Fibroblast of the aortic adventitia (primary cell): ENCODE results near the gene WDR64. TPM values are rescaled to one million over a fixed set of nuclear protein-coding genes. Genes with fewer than 3 reads are reported as not detected.

Source experiments
- DNase-seq: peaks from one replicate; pipeline ENCODE4 v3.0.0-alpha.2; 2010; ENCODE audit warnings: low read depth
- H3K4me3 ChIP-seq: 2 replicates; pipeline ENCODE4 v1.5.1; 2011; ENCODE audit warnings: low read depth, mild to moderate bottlenecking, control low read depth, low read length, moderate library complexity
- total RNA-seq: library from RNA; depleted of rRNA; stranded (reverse); fragments of >200 nt; gene quantifications from 2 replicates; pipeline ENCODE4 v1.2.3, GENCODE V29; 2012; ENCODE audit warnings: low replicate concordance
- TF ChIP-seq, protein P1 (sequence below): IDR thresholded peaks from 2 replicates; pipeline ENCODE4 v1.5.1; 2011; ENCODE audit warnings: mild to moderate bottlenecking, low read length, control low read depth, inconsistent platforms; ENCODE audit not compliant: insufficient read depth

The WDR64 gene
- total RNA-seq, 1 donor, result not detected

GRCh38 chr1:241747992-241748391 lies 95.9 kb downstream of the WDR64 start:
- TF ChIP-seq, protein P1, sequence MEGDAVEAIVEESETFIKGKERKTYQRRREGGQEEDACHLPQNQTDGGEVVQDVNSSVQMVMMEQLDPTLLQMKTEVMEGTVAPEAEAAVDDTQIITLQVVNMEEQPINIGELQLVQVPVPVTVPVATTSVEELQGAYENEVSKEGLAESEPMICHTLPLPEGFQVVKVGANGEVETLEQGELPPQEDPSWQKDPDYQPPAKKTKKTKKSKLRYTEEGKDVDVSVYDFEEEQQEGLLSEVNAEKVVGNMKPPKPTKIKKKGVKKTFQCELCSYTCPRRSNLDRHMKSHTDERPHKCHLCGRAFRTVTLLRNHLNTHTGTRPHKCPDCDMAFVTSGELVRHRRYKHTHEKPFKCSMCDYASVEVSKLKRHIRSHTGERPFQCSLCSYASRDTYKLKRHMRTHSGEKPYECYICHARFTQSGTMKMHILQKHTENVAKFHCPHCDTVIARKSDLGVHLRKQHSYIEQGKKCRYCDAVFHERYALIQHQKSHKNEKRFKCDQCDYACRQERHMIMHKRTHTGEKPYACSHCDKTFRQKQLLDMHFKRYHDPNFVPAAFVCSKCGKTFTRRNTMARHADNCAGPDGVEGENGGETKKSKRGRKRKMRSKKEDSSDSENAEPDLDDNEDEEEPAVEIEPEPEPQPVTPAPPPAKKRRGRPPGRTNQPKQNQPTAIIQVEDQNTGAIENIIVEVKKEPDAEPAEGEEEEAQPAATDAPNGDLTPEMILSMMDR, result no peak
- H3K4me3 ChIP-seq, result no peak overlapping the region
- DNase-seq, result no peak

DNA sequence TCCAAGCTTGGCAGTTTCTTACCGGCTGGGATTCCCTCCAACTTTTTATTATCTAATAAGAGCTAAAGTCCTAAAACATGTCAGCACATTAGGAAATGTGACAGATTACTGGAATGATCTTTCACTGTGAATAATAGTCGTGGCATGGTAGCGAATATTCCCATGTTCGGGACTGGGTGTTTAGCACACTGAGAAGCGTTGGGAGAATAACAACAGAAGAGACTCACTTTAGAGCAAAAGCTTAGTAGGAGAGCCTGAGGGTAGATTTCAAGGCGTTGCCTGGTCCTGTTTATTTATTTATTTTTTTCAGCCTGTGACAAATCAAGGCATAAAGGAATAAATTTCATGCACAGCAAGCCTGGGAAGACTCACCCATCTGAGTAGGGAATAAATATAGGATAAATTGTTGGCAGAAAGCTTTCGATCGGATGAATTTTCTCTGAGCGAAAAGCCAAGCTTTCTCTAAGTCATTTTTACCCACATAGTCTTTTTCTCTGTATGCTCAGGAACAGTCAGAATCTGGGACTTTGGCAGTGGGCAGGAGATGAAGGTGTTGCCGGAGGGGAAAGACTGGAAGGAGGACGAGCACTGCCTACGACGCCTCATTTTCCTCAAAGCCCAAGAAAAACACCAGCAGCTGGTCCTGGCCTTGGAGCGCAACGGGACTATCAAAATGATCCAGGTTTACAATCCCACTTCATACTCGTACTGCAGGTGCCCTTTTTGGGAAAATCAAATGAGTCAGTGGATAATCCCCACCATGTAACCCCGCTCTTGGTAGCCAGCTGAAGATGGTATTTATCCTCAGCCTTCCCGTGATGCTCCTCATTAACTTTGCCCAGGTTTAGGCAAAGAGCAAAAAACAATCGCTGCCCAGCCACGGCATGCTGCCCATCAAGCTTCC lies 97.2 kb downstream of the WDR64 start:
- TF ChIP-seq, protein P1, result no peak
- peak overlapping the region; percentile 57 for H3K4me3 ChIP-seq
- DNase-seq, result peak; percentile 77

DNA sequence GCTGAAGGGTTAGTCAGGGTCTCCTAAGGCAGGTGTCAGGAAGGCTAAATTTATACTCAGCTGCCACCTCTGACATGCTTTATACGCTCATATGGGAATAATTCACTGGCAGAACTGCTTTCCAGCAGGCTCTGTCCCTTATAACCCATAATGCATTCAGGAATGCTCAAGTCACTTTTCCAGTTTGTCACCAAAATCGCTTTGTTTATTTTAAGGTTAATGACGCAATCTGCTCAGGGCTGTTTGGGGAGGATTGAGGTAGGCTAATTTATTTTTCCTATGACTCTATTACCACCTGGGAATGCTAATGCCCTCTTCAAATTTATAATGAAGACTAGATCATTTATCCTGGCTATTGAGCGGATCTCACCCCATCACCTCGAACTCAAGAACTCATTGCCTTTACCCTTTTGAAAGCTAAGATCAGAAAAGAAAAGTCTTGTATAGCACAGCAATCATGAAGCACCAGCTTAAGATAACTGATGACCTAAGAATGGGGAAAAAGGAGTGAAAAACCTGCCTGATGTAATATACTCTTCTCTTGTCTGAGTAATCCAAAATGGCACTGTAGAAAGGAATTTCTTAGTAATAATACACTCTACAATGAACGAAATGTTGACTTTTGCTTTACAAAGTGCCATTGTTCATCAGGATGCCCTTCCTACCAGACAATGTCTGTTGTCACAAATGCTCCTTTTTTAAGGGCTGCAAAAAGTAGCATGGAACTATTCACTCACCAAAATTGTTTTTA lies 98.0 kb downstream of the WDR64 start:
- no peak overlapping the region for H3K4me3 ChIP-seq
- DNase-seq, result no peak
- TF ChIP-seq, protein P1, result no peak

DNA sequence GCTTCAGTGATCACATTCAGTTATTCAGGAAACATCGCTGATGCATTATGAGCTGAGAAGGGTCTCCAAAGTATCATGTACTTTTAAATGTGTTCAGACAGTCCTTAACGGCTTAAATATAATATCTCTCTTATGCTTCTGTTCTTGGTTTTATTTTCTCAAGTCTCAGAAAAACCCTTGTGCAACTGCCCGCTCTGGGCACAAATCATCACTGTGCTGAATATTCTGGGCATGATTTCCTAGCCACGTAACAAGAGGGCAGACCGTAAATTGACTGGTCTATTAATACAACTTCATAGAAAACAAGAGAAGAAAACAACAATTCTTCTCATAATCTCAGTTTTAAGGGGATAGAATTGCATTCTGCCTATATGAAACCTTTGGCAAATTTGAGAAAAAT lies 99.4 kb downstream of the WDR64 start:
- TF ChIP-seq, protein P1, result no peak
- DNase-seq, result no peak
- H3K4me3 ChIP-seq, result no peak overlapping the region

- no peak for DNase-seq
- H3K4me3 ChIP-seq, result no peak overlapping the region
- TF ChIP-seq, protein P1, result no peak
Observed at GRCh38 chr1:241762713-241763339, 110.7 kb downstream of the WDR64 start.

GRCh38 chr1:241765390-241765789 lies 113.3 kb downstream of the WDR64 start:
- H3K4me3 ChIP-seq, result no peak overlapping the region
- TF ChIP-seq, protein P1, result no peak
- no peak for DNase-seq
